ENCODE data around the gene MPP2. TPM values are rescaled to one million over a fixed set of nuclear protein-coding genes. Genes with fewer than 3 reads are reported as not detected.

Gene MPP2
- total and polyA plus RNA-seq, 2 of the 13 experiments (the other 11 are each of a cell fraction or from before 2014, with no cell fraction given), result 0.20 to 1.7 TPM

DNA sequence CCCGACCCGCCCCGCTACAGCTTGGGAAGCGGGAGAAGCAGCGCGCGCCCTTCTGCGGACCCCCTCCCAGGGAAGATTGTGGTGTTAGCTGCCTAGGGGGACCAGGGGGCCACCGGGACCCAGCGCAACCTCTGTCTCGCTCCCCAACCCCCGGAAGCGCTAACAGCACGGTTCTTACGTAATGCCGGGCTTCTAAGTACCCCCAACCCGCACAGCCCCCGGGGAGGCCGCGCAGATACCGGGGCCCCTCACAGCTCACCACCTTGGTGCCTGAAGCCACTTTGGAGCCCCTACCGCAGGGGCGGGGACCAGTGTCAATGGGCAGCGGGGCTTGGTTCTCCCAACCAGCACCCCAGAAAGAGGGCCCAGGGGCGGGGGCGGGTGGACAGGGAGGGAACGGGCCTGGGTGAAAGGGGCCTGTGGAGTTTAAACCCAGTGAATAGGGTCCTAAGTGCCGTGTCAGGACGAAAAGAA is 348 bp downstream of the MPP2 start (continued):
- TF ChIP-seq, protein P1, sequence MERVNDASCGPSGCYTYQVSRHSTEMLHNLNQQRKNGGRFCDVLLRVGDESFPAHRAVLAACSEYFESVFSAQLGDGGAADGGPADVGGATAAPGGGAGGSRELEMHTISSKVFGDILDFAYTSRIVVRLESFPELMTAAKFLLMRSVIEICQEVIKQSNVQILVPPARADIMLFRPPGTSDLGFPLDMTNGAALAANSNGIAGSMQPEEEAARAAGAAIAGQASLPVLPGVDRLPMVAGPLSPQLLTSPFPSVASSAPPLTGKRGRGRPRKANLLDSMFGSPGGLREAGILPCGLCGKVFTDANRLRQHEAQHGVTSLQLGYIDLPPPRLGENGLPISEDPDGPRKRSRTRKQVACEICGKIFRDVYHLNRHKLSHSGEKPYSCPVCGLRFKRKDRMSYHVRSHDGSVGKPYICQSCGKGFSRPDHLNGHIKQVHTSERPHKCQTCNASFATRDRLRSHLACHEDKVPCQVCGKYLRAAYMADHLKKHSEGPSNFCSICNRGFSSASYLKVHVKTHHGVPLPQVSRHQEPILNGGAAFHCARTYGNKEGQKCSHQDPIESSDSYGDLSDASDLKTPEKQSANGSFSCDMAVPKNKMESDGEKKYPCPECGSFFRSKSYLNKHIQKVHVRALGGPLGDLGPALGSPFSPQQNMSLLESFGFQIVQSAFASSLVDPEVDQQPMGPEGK (CRISPR knock-in tag; IDR thresholded peaks at IDR 0.05), result 0 out of 2 replicates have a peak, but pooled peaks have one; percentile 17
- no peak for TF ChIP-seq CBX2 (IDR thresholded peaks at IDR 0.05; ENCODE audit: low read depth, low read length)
- TF ChIP-seq CBX2 (CRISPR knock-in tag; IDR thresholded peaks at IDR 0.05; ENCODE audit: low read depth), result no peak
- TF ChIP-seq, protein P2, sequence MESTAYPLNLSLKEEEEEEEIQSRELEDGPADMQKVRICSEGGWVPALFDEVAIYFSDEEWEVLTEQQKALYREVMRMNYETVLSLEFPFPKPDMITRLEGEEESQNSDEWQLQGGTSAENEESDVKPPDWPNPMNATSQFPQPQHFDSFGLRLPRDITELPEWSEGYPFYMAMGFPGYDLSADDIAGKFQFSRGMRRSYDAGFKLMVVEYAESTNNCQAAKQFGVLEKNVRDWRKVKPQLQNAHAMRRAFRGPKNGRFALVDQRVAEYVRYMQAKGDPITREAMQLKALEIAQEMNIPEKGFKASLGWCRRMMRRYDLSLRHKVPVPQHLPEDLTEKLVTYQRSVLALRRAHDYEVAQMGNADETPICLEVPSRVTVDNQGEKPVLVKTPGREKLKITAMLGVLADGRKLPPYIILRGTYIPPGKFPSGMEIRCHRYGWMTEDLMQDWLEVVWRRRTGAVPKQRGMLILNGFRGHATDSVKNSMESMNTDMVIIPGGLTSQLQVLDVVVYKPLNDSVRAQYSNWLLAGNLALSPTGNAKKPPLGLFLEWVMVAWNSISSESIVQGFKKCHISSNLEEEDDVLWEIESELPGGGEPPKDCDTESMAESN (CRISPR knock-in tag; conservative IDR thresholded peaks at IDR 0.05), result no peak
- no peak for TF ChIP-seq ZFAT (CRISPR knock-in tag; conservative IDR thresholded peaks at IDR 0.05)
- TF ChIP-seq SALL1 (CRISPR knock-in tag; IDR thresholded peaks at IDR 0.05), result peak; percentile 8; the same call in 1 of the 2 replicates
- peak; percentile 14; the same call in 1 of the 2 replicates for TF ChIP-seq CEBPB (IDR thresholded peaks at IDR 0.05; ENCODE audit: borderline replicate concordance, low read depth, low read length)
- no peak for TF ChIP-seq ZFP36L2 (CRISPR knock-in tag; IDR thresholded peaks at IDR 0.05)
- TF ChIP-seq AKAP8 (CRISPR knock-in tag; IDR thresholded peaks at IDR 0.05), result no peak
- no peak for TF ChIP-seq ARID2 (CRISPR knock-in tag; IDR thresholded peaks at IDR 0.05; ENCODE audit: borderline replicate concordance)
- TF ChIP-seq DDIT3 (CRISPR knock-in tag; IDR thresholded peaks at IDR 0.05), result no peak
- peak; percentile 31 for TF ChIP-seq SRSF1 (optimal IDR thresholded peaks at IDR 0.05; ENCODE audit: low read depth, low read length)

All from HepG2 (cell line).